Spleen (tissue), 11 donors: ENCODE measurements around the gene JPH4. TPM values are rescaled to one million over a fixed set of nuclear protein-coding genes. Genes with fewer than 3 reads are reported as not detected.

ENCODE experiments used
- DNase-seq: peaks from one replicate; pipeline ENCODE4 v3.0.0-alpha.2; 2020
- H3K27ac ChIP-seq, 8 donors: fragments of 200-600 bp; sonication (generic) in 7 of 8; 1 replicate in 4 of 8; 2 replicates in 4 of 8; pipeline versions ENCODE4 v1.5.0 to v1.8.0; 2016 to 2021; ENCODE audit warnings: inconsistent platforms in 4 of 8, mild to moderate bottlenecking in 4 of 8, moderate library complexity in 1 of 8
- H3K27me3 ChIP-seq, 7 donors: fragments of 200-600 bp; sonication (generic) in 6 of 7; replicated peaks in 1 of 7; 1 replicate in 4 of 7; 2 replicates in 3 of 7; pipeline versions ENCODE4 v1.5.0 to v1.8.0; 2016 to 2021; ENCODE audit warnings: inconsistent platforms in 3 of 7, mild to moderate bottlenecking in 1 of 7
- H3K36me3 ChIP-seq, 6 donors: fragments of 200-600 bp; sonication (generic) in 5 of 6; 1 replicate in 4 of 6; 2 replicates in 2 of 6; pipeline versions ENCODE4 v1.5.0 to v1.8.0; 2016 to 2021; ENCODE audit warnings: inconsistent platforms in 2 of 6
- H3K4me1 ChIP-seq, 6 donors: fragments of 200-600 bp; sonication (generic) in 5 of 6; 1 replicate in 3 of 6; 2 replicates in 3 of 6; pipeline versions ENCODE4 v1.5.0 to v1.8.0; 2016 to 2021; ENCODE audit warnings: inconsistent platforms in 3 of 6
- H3K4me3 ChIP-seq, 8 donors: fragments of 200-600 bp; sonication (generic) in 7 of 8; 1 replicate in 4 of 8; 2 replicates in 4 of 8; pipeline versions ENCODE4 v1.5.0 to v1.8.0; 2016 to 2021; ENCODE audit warnings: inconsistent platforms in 4 of 8, mild to moderate bottlenecking in 4 of 8, moderate library complexity in 2 of 8
- H3K9me3 ChIP-seq, 8 donors: fragments of 200-600 bp; sonication (generic) in 7 of 8; 1 replicate in 4 of 8; 2 replicates in 4 of 8; pipeline versions ENCODE4 v1.5.0 to v1.8.0; 2016 to 2021; ENCODE audit warnings: inconsistent platforms in 4 of 8
- POLR2A ChIP-seq, 3 donors: fragments of 450-650 bp; IDR thresholded peaks; one replicate each; pipeline ENCODE4 v1.5.1; 2017; ENCODE audit warnings: antibody characterized with exemption in 3 of 3, mild to moderate bottlenecking in 1 of 3
- POLR2AphosphoS5 ChIP-seq, 3 donors: sonication (generic); formaldehyde crosslinking; IDR thresholded peaks; one replicate each; pipeline ENCODE4 v1.5.1; 2017; ENCODE audit warnings: antibody characterized with exemption in 3 of 3
- WGBS, 5 donors: extraction: QIAGEN DNeasy Blood & Tissue Kit in 3 of 5; methylation state at CpG; one replicate each; pipeline versions ENCODE4 v1.1.5 to v1.1.7; 2013 to 2018; 5-methylcytosine and 5-hydroxymethylcytosine counted together
- intact Hi-C: fragments of 100-400 bp; cut with DNase I; formaldehyde crosslinking; loops from one replicate; pipeline ENCODE4 v1.15.0; 2023; ENCODE audit warnings: low total_unique reads
- polyA plus RNA-seq, 3 donors: library from polyadenylated mRNA; stranded (reverse); fragments of 200-250 nt; gene quantifications; one replicate each; pipeline ENCODE4 v1.2.1, GENCODE V29; 2013
- total RNA-seq, 7 donors: library from RNA; depleted of rRNA in 3 of 7; stranded (reverse); fragments of >200 nt in 3 of 7; fragmentation: NEBNext Ultra II Directional in 4 of 7; extraction: Animal tissue kit (Norgen Biotek cat#: 25700) in 4 of 7; gene quantifications; one replicate each; pipeline versions ENCODE4 v1.1.0 to v1.2.1, GENCODE V29; 2016 to 2021
- TF ChIP-seq, protein P1 (sequence below), 11 experiments: fragments of 200-600 bp in 7 of 11; fragments of 450-650 bp in 4 of 11; sonication (generic) in 4 of 11; IDR thresholded peaks in 8 of 11; conservative IDR thresholded peaks in 3 of 11; 1 replicate in 7 of 11; 2 replicates in 4 of 11; pipeline versions ENCODE4 v1.4.0 to v1.8.0; 2016 to 2021; ENCODE audit warnings: antibody characterized with exemption in 11 of 11, inconsistent platforms in 4 of 11, mild to moderate bottlenecking in 1 of 11
- donor health status: healthy with polysubstance abuse.
- donor health status: DM: no; HTN: no; CAD: no; lungs with moderate emphysema.
- donor health status: DM: no; HTN: no; CAD: no.
- donor health status: Bipolar disorder and iron deficiency.
- donor health status: healthy.
- donor health status: DM: no; HTN: no; CAD: no.
- donor health status: DM: yes; HTN: yes; CAD: no.

The JPH4 gene
- total and polyA plus RNA-seq, 10 donors: 0.70 to 17.3 (median 3.8) TPM

DNA sequence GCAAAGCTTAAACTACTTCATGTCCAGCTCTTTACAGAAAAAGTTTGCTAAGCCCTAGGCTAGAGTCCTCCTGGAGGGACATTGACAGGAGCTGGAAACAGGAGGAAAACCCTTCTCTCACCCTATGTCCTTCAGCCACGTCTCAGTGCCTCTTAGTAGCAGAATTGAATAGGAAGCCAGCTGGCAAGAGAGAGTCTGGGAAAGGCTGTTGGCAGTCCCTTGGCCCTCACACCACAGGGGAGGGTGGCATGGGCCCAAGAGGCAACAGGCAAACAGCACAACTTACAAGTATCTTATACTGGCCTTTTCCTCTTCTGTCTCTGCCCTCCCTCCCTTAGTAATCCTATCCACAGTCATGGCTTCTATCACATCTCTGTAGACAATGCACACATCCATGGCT, 29.9 kb upstream of the JPH4 start:
- no peaks in the 10 kb centered on the region for H3K27me3 ChIP-seq
- no peak for DNase-seq
- peaks cover 0 to 15% (median 11%) of the 10 kb centered on the region in 6 donors for H3K4me1 ChIP-seq
- intact Hi-C loops: no loop called here
- no peak for TF ChIP-seq POLR2A (IDR thresholded peaks at IDR 0.05)
- TF ChIP-seq, protein P1, sequence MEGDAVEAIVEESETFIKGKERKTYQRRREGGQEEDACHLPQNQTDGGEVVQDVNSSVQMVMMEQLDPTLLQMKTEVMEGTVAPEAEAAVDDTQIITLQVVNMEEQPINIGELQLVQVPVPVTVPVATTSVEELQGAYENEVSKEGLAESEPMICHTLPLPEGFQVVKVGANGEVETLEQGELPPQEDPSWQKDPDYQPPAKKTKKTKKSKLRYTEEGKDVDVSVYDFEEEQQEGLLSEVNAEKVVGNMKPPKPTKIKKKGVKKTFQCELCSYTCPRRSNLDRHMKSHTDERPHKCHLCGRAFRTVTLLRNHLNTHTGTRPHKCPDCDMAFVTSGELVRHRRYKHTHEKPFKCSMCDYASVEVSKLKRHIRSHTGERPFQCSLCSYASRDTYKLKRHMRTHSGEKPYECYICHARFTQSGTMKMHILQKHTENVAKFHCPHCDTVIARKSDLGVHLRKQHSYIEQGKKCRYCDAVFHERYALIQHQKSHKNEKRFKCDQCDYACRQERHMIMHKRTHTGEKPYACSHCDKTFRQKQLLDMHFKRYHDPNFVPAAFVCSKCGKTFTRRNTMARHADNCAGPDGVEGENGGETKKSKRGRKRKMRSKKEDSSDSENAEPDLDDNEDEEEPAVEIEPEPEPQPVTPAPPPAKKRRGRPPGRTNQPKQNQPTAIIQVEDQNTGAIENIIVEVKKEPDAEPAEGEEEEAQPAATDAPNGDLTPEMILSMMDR (IDR thresholded peaks at IDR 0.05 in 8 of 11, conservative IDR thresholded peaks at IDR 0.05 in 3 of 11): no peak
- TF ChIP-seq POLR2AphosphoS5 (IDR thresholded peaks at IDR 0.05): no peak
- no peaks in the 10 kb centered on the region for H3K36me3 ChIP-seq
- H3K27ac ChIP-seq: no peak overlapping the region
- H3K4me3 ChIP-seq: no peak overlapping the region
- no peaks in the 10 kb centered on the region for H3K9me3 ChIP-seq
- WGBS, 5 donors: 31 to 93% (median 48%) methylated on average over 1 of the region's 1 CpG

DNA sequence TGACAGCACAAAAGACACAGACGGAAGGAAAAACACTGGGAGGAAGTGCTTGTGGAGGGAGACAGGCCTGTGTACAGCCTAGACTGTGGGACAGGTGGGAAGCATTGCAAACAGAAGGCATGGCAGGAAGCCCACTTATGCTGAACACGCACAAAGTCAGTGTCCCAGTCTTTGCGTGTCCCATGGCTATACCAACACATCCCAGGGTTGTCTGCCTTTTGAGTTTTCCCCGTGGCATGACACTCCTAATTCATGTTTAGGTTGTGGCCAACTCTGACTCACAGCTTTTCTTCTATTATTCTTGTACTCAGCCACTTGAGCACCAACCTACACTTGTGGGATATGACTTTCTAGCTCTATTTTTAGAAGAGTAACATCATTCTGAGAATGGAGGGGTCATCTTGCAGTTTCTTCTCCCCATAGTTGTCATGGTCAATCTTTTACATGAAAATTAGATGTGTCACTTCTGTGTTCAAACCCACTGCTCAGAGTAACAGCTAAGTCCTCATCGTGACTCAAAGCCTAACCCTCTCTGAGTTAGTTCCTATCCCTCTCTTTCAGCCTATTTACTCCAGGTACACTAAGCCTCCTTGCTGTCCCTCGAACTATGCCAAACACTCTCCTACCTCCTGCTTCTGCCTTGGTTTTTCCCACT, 27.5 kb upstream of the JPH4 start:
- 54 to 70% (median 58%) methylated on average over 6 of the region's 6 CpGs for WGBS, 5 donors
- no peaks in the 10 kb centered on the region for H3K27me3 ChIP-seq
- no peaks in the 10 kb centered on the region for H3K36me3 ChIP-seq
- H3K4me1 ChIP-seq: peaks cover 0 to 14% (median 11%) of the 10 kb centered on the region in 6 donors
- no peak overlapping the region for H3K4me3 ChIP-seq
- no peak overlapping the region for H3K27ac ChIP-seq
- no peaks in the 10 kb centered on the region for H3K9me3 ChIP-seq
- TF ChIP-seq, protein P1 (IDR thresholded peaks at IDR 0.05 in 8 of 11, conservative IDR thresholded peaks at IDR 0.05 in 3 of 11): no peak
- no peak for TF ChIP-seq POLR2AphosphoS5 (IDR thresholded peaks at IDR 0.05)
- TF ChIP-seq POLR2A (IDR thresholded peaks at IDR 0.05): no peak
- DNase-seq: no peak
- intact Hi-C loops: no loop called here

DNA sequence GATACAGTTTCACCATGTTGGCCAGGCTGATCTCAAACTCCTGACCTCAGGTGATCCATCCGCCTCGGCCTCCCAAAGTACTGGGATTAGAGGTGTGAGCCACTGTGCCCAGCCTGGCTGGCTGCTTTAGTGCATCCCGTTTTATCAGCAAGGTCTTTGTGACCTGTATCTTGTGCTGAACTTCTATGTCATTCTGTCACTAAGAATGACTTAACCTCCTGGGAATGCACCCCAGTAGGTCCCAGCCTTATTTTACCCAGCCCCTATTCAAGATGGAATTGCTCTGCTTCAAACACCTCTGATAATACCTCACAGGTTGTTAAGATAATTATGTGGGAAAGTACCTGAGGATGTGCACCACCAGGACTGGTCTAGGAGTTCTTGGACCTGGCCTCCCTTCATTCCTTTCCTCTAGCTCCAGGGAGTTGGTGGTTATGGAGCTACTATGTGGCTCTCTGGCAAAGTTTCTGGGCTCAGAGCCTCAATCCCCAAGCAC, 26.1 kb upstream of the JPH4 start:
- WGBS, 5 donors: 80 to 93% (median 88%) methylated on average over 3 of the region's 3 CpGs
- intact Hi-C loops: no loop called here
- Histone ChIP-seq H3K27ac (no peak overlapping the region), H3K9me3 (peaks cover 0 to 4% (median under 1%) of the 10 kb centered on the region in 8 donors), H3K36me3 (no peaks in the 10 kb centered on the region), H3K4me3 (no peak overlapping the region), H3K4me1 (peaks cover 0 to 2% (median under 1%) of the 10 kb centered on the region in 6 donors), H3K27me3 (no peaks in the 10 kb centered on the region)
- DNase-seq: no peak
- no peak for TF ChIP-seq POLR2AphosphoS5 (IDR thresholded peaks at IDR 0.05)
- TF ChIP-seq POLR2A (IDR thresholded peaks at IDR 0.05): no peak
- TF ChIP-seq, protein P1 (IDR thresholded peaks at IDR 0.05 in 8 of 11, conservative IDR thresholded peaks at IDR 0.05 in 3 of 11): no peak

DNA sequence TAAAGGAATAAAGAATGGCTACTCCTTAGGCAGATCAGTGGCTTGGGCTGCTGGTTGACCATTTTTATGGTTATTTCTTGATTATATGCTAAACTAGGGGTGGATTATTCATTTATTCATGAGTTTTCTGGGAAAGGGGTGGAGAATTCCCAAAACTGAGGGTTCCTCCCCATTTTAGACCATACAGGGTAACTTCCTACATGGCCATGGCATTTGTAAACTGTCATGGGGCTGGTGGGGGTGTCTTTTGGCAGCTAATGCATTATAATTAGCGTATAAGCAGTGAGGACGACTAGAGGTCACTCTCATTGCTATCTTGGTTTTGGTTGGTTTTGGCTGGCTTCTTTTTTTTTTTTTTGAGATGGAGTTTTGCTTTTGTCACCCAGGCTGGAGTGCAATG, 25.6 kb upstream of the JPH4 start:
- Histone ChIP-seq H3K4me1 (no peaks in the 10 kb centered on the region), H3K36me3 (no peaks in the 10 kb centered on the region), H3K9me3 (peaks cover 0 to 10% (median 6%) of the 10 kb centered on the region in 8 donors), H3K27ac (no peak overlapping the region), H3K4me3 (no peak overlapping the region), H3K27me3 (no peaks in the 10 kb centered on the region)
- WGBS, 5 donors: 76 to 92% (median 83%) methylated on average over 2 of the region's 2 CpGs
- TF ChIP-seq, protein P1 (IDR thresholded peaks at IDR 0.05 in 8 of 11, conservative IDR thresholded peaks at IDR 0.05 in 3 of 11): no peak
- TF ChIP-seq POLR2A (IDR thresholded peaks at IDR 0.05) (no peak), POLR2AphosphoS5 (IDR thresholded peaks at IDR 0.05) (no peak)
- intact Hi-C loops: no loop called here
- DNase-seq: no peak
